Body of pancreas (tissue), 4 donors: Measurements from ENCODE around the gene CYB561D2. TPM values are rescaled to one million over a fixed set of nuclear protein-coding genes. Genes with fewer than 3 reads are reported as not detected.

Experiments
- ATAC-seq: fragments of 150-250 bp; one replicate; pipeline ENCODE4 v1.9.1; 2016
- DNase-seq, 4 donors: peaks; one replicate each; pipeline ENCODE4 v3.0.0-alpha.2; 2019
- H3K27ac ChIP-seq, 4 donors: fragments of 200-600 bp; sonication (generic); 1 replicate in 3 of 4; 2 replicates in 1 of 4; pipeline versions ENCODE4 v1.5.1 to v1.6.1; 2016 to 2019; ENCODE audit warnings: mild to moderate bottlenecking in 1 of 4, mixed read lengths in 1 of 4, moderate library complexity in 1 of 4
- H3K27me3 ChIP-seq, 2 donors: fragments of 200-600 bp; sonication (generic); one replicate each; pipeline ENCODE4 v1.6.0; 2016; ENCODE audit warnings: mild to moderate bottlenecking in 1 of 2
- H3K36me3 ChIP-seq, 2 donors: fragments of 200-600 bp; sonication (generic); replicated peaks in 1 of 2; 2 replicates each; pipeline ENCODE4 v1.5.1; 2016; ENCODE audit warnings: low read depth in 2 of 2; ENCODE audit not compliant: insufficient read depth in 1 of 2
- H3K4me1 ChIP-seq: fragments of 200-600 bp; sonication (generic); one replicate; pipeline ENCODE4 v1.6.0; 2016
- H3K4me3 ChIP-seq, 2 donors: fragments of 200-600 bp; sonication (generic); 1 replicate in 1 of 2; 2 replicates in 1 of 2; pipeline ENCODE4 v1.5.1; 2016 to 2019
- H3K9me3 ChIP-seq, 3 donors: fragments of 200-600 bp; sonication (generic); 1 replicate in 2 of 3; 2 replicates in 1 of 3; pipeline ENCODE4 v1.5.1; 2016
- CTCF ChIP-seq, 7 experiments: fragments of 450-650 bp in 4 of 7; fragments of 200-600 bp in 3 of 7; sonication (generic) in 3 of 7; IDR thresholded peaks; one replicate each; pipeline ENCODE4 v1.5.1; 2016 to 2019; ENCODE audit warnings: antibody characterized with exemption in 7 of 7
- POLR2A ChIP-seq, 3 donors: fragments of 450-650 bp; IDR thresholded peaks; one replicate each; pipeline ENCODE4 v1.6.1; 2016; ENCODE audit warnings: antibody characterized with exemption in 3 of 3, mild to moderate bottlenecking in 2 of 3
- WGBS, 2 donors: methylation state at CpG; one replicate each; pipeline ENCODE4 v1.1.5; 2017; 5-methylcytosine and 5-hydroxymethylcytosine counted together
- intact Hi-C: fragments of 100-400 bp; cut with DNase I; formaldehyde crosslinking; loops from one replicate; pipeline ENCODE4 v1.15.1; 2023
- total RNA-seq, 2 donors: library from RNA; depleted of rRNA; stranded (reverse); fragments of >200 nt; gene quantifications; one replicate each; pipeline ENCODE4 v1.1.0, GENCODE V29; 2016

Gene CYB561D2
- total RNA-seq, 2 donors from 2014 or later, result 11.4 to 29.0 TPM

GRCh38 chr3:50323614-50324199 is 27.0 kb upstream of the CYB561D2 start:
- Histone ChIP-seq H3K4me3 (no peak overlapping the region), H3K27me3 (no peaks in the 10 kb centered on the region), H3K9me3 (no peaks in the 10 kb centered on the region), H3K27ac (peak overlapping the region; percentile 17 to 98 (median 70)), H3K4me1 (peaks cover 65% of the 10 kb centered on the region), H3K36me3 (no peaks in the 10 kb centered on the region)
- WGBS, 2 donors, result 68 to 69% methylated on average over 4 to 5 of the region's 5 CpGs
- TF ChIP-seq CTCF (IDR thresholded peaks at IDR 0.05) (no peak), POLR2A (IDR thresholded peaks at IDR 0.05) (no peak)
- intact Hi-C loops, result no loop called here
- DNase-seq (no peak), ATAC-seq (no peak)

GRCh38 chr3:50324351-50325112 is 26.1 kb upstream of the CYB561D2 start:
- peak; percentile 63 to 81 (median 71) for TF ChIP-seq CTCF (IDR thresholded peaks at IDR 0.05)
- no peak for TF ChIP-seq POLR2A (IDR thresholded peaks at IDR 0.05)
- ATAC-seq, result no peak
- Histone ChIP-seq H3K36me3 (no peaks in the 10 kb centered on the region), H3K4me3 (no peak overlapping the region), H3K27ac (peak overlapping the region in 3 of 4 donors; percentile 43 to 98 (median 97)), H3K27me3 (no peaks in the 10 kb centered on the region), H3K4me1 (peaks cover 64% of the 10 kb centered on the region), H3K9me3 (no peaks in the 10 kb centered on the region)
- intact Hi-C loops, result no loop called here
- WGBS, 2 donors, result 45 to 46% methylated on average over 4 of the region's 4 CpGs
- DNase-seq, result peak; percentile 64 to 77 (median 64)

GRCh38 chr3:50325113-50325480 is 25.6 kb upstream of the CYB561D2 start:
- WGBS, 2 donors, result 70 to 78% methylated on average over 2 of the region's 2 CpGs
- TF ChIP-seq CTCF (IDR thresholded peaks at IDR 0.05) (no peak), POLR2A (IDR thresholded peaks at IDR 0.05) (no peak)
- H3K27ac ChIP-seq, result peak overlapping the region in 2 of 4 donors; percentile 43 to 97
- peaks cover 0 to 4% of the 10 kb centered on the region in 2 donors for H3K36me3 ChIP-seq
- H3K4me3 ChIP-seq, result no peak overlapping the region
- no peaks in the 10 kb centered on the region for H3K27me3 ChIP-seq
- intact Hi-C loops, result no loop called here
- H3K4me1 ChIP-seq, result peaks cover 58% of the 10 kb centered on the region
- DNase-seq, result no peak
- ATAC-seq, result no peak
- H3K9me3 ChIP-seq, result no peaks in the 10 kb centered on the region

GRCh38 chr3:50325497-50326181 is 25.0 kb upstream of the CYB561D2 start:
- no peak for TF ChIP-seq POLR2A (IDR thresholded peaks at IDR 0.05)
- no peak for TF ChIP-seq CTCF (IDR thresholded peaks at IDR 0.05)
- ATAC-seq (no peak), DNase-seq (no peak)
- WGBS, 2 donors, result 81 to 85% methylated on average over 5 to 11 of the region's 11 CpGs
- Histone ChIP-seq H3K36me3 (peaks cover 5 to 10% of the 10 kb centered on the region in 2 donors), H3K4me1 (peaks cover 53% of the 10 kb centered on the region), H3K27me3 (no peaks in the 10 kb centered on the region), H3K27ac (no peak overlapping the region), H3K4me3 (no peak overlapping the region), H3K9me3 (no peaks in the 10 kb centered on the region)
- intact Hi-C loops, result no loop called here
